GM12878 (cell line): ENCODE results near the gene RFC4. TPM values are rescaled to one million over a fixed set of nuclear protein-coding genes. Genes with fewer than 3 reads are reported as not detected.

Experiments
- ATAC-seq: fragments of 200-7000 bp; cut with Tn5 transposase; 3 replicates; pipeline ENCODE4 v1.9.1; 2020; ENCODE audit warnings: mild to moderate bottlenecking, moderate library complexity
- BruUV-seq: library from RNA; stranded (reverse); fragments of 400-500 nt; replicated peaks from 2 replicates; lab custom pipeline; 2021; lab: Mats Ljungman, UMichigan
- CTCF ChIA-PET: fragments of 300-600 bp; sonication (Branson Sonifier 250); formaldehyde crosslinking; extraction: SDS; loops from one replicate; lab custom pipeline; 2021; ENCODE audit warnings: inconsistent platforms; lab: Yijun Ruan, JAX
- POLR2A ChIA-PET: fragments of 350-600 bp; formaldehyde crosslinking; extraction: SDS; loops from one replicate; lab custom pipeline; 2021; ENCODE audit warnings: inconsistent platforms; lab: Charles Lee
- RAD21 ChIA-PET: fragments of 300-600 bp; sonication (Branson Sonifier 250); formaldehyde crosslinking; loops from one replicate; lab custom pipeline; 2023; ENCODE audit warnings: antibody characterized with exemption; ENCODE audit not compliant: unreplicated experiment; lab: Charles Lee
- SMC1A ChIA-PET: fragments of 300-600 bp; sonication (Branson Sonifier 250); formaldehyde crosslinking; loops from one replicate; lab custom pipeline; 2023; ENCODE audit not compliant: unreplicated experiment, uncharacterized antibody; lab: Charles Lee
- DNase-seq: peaks from one replicate; pipeline ENCODE4 v3.0.0-alpha.2; 2011; ENCODE audit warnings: low read depth, low spot score
- FAIRE-seq: peaks from 3 replicates; lab custom pipeline; 2011; peaks lifted over from hg19 to GRCh38; lab: Jason Lieb, UNC
- H2AFZ ChIP-seq: 2 replicates; pipeline ENCODE4 v1.6.0; 2011; ENCODE audit warnings: low read depth, low read length, control low read depth; ENCODE audit not compliant: control insufficient read depth
- H3K27ac ChIP-seq: 2 replicates; pipeline ENCODE4 v1.5.1; 2011; ENCODE audit warnings: control low read depth; ENCODE audit not compliant: control insufficient read depth, insufficient read depth
- H3K27me3 ChIP-seq, 2 experiments: replicated peaks in 1 of 2; 2 replicates each; pipeline versions ENCODE4 v1.6.0 to v1.6.1; 2011; ENCODE audit warnings: low read length in 1 of 2; ENCODE audit not compliant: control insufficient read depth in 2 of 2, insufficient read depth in 2 of 2
- H3K36me3 ChIP-seq, 2 experiments: 2 replicates each; pipeline ENCODE4 v1.5.1; 2011; ENCODE audit warnings: low read length in 1 of 2; ENCODE audit not compliant: control insufficient read depth in 2 of 2, insufficient read depth in 2 of 2
- H3K4me1 ChIP-seq: 2 replicates; pipeline ENCODE4 v1.6.1; 2011; ENCODE audit warnings: mild to moderate bottlenecking, low read length, moderate library complexity, mixed read lengths; ENCODE audit not compliant: control insufficient read depth, insufficient read depth
- H3K4me2 ChIP-seq: 2 replicates; pipeline ENCODE4 v1.6.0; 2011; ENCODE audit warnings: control low read depth; ENCODE audit not compliant: control insufficient read depth, insufficient read depth
- H3K4me3 ChIP-seq: fragments of 200-600 bp; sonication (generic); 2 replicates; pipeline ENCODE4 v1.5.1; 2016
- H3K79me2 ChIP-seq: 2 replicates; pipeline ENCODE4 v1.6.0; 2011; ENCODE audit warnings: low read length; ENCODE audit not compliant: control insufficient read depth, insufficient read depth
- H3K9ac ChIP-seq: 2 replicates; pipeline ENCODE4 v1.8.0; 2011; ENCODE audit warnings: low read length, control low read depth, mixed read lengths; ENCODE audit not compliant: control insufficient read depth, insufficient read depth
- H3K9me3 ChIP-seq: replicated peaks from 3 replicates; pipeline ENCODE4 v1.5.1; 2011; ENCODE audit warnings: mild to moderate bottlenecking, low read length; ENCODE audit not compliant: control insufficient read depth, insufficient read depth
- H4K20me1 ChIP-seq: 2 replicates; pipeline ENCODE4 v1.6.0; 2011; ENCODE audit not compliant: control insufficient read depth, insufficient read depth
- NR2C1 ChIP-seq: fragments of 450-650 bp; IDR thresholded peaks from 2 replicates; pipeline ENCODE4 v1.6.1; 2017; ENCODE audit warnings: antibody characterized with exemption, mild to moderate bottlenecking, moderate library complexity
- TCF7 ChIP-seq: IDR thresholded peaks from 2 replicates; pipeline ENCODE4 v1.6.1; 2014; ENCODE audit warnings: antibody characterized with exemption, borderline replicate concordance
- ZNF207 ChIP-seq: fragments of 450-650 bp; IDR thresholded peaks from 2 replicates; pipeline ENCODE4 v1.6.1; 2014; ENCODE audit warnings: antibody characterized with exemption, mild to moderate bottlenecking, borderline replicate concordance
- WGBS: methylation state at CpG from one replicate; pipeline ENCODE4 v1.1.6; 2016; ENCODE audit warnings: low lambda C conversion rate; ENCODE audit not compliant: insufficient replicate concordance, insufficient coverage; ENCODE audit errors: missing lambda C conversion rate; 5-methylcytosine and 5-hydroxymethylcytosine counted together
- in situ Hi-C: fragments of 300-500 bp; cut with MboI; formaldehyde crosslinking; loops from 9 replicates; pipeline ENCODE4 v1.14.3; 2018; ENCODE audit warnings: mixed read lengths
- intact Hi-C: fragments of 100-400 bp; cut with micrococcal nuclease; formaldehyde crosslinking; loops from one replicate; pipeline ENCODE4 v1.14.2; 2022; ENCODE audit not compliant: unreplicated experiment
- polyA plus RNA-seq, 11 experiments: library from polyadenylated mRNA; depleted of rRNA in 4 of 11; unstranded in 6 of 11; stranded (reverse) in 5 of 11; fragments of >200 nt; fragmentation: Nextera tagmentation in 4 of 11; fragmentation: Illumina TruSeq in 1 of 11; extraction: Ambion mirVana in 4 of 11; extraction: Trizol in 1 of 11; gene quantifications; 1 replicate in 1 of 11; 2 replicates in 10 of 11; pipeline versions ENCODE4 v1.2.1 to v1.2.3, GENCODE V29; 2011 to 2016; ENCODE audit warnings: inconsistent platforms in 2 of 11, missing spikeins in 2 of 11, low read depth in 1 of 11
- total RNA-seq, 4 experiments: library from RNA; depleted of rRNA in 3 of 4; stranded (reverse); fragments of >200 nt in 3 of 4; fragmentation: Illumina TruSeq in 1 of 4; extraction: Trizol in 1 of 4; gene quantifications; 2 replicates each; pipeline versions ENCODE4 v1.2.1 to v1.2.3, GENCODE V29; 2013 to 2021
- TF ChIP-seq, protein P1 (sequence below): fragments of 150-350 bp; IDR thresholded peaks from 2 replicates; pipeline ENCODE4 v1.6.1; 2016; ENCODE audit warnings: low read depth, low read length

The RFC4 gene
- total and polyA plus RNA-seq, 10 of the 15 experiments (the other 5 are each of a cell fraction or from before 2014, with no cell fraction given), result 49.1 to 144 (median 112) TPM

DNA sequence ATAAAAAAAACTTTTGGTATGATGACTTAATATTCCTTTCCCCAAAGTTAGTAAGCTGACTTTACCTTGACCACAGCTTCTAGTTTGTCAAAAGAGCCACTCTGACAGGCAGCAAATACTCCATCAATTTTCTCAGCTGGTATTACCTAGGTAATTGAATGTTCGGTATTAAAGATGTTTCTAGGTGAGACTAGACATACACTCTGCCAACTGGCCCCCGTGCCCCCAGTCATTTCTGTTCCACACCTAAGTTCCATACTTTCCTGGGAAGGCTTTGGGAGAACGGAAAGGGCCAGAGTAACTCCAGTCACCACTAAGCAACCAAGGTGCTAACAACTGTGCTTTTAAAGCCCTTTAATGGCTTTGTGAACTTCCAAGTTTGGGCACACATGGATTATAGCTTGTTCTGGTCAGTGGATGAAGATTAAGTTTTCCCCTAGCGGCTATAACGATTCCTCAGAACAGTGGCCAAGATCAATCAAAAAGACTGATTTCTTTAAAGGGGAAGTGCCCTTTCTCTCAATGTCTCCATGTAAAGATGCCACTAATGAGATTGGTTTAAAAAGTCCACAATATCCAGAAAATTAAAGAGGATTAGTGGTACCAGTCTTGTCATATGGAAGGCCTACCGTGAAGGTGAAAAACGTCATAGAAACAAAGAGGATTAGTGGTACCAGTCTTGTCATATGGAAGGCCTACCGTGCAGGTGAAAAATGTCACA is 15.9 kb downstream of the RFC4 start (continued):
- TF ChIP-seq, protein P1, sequence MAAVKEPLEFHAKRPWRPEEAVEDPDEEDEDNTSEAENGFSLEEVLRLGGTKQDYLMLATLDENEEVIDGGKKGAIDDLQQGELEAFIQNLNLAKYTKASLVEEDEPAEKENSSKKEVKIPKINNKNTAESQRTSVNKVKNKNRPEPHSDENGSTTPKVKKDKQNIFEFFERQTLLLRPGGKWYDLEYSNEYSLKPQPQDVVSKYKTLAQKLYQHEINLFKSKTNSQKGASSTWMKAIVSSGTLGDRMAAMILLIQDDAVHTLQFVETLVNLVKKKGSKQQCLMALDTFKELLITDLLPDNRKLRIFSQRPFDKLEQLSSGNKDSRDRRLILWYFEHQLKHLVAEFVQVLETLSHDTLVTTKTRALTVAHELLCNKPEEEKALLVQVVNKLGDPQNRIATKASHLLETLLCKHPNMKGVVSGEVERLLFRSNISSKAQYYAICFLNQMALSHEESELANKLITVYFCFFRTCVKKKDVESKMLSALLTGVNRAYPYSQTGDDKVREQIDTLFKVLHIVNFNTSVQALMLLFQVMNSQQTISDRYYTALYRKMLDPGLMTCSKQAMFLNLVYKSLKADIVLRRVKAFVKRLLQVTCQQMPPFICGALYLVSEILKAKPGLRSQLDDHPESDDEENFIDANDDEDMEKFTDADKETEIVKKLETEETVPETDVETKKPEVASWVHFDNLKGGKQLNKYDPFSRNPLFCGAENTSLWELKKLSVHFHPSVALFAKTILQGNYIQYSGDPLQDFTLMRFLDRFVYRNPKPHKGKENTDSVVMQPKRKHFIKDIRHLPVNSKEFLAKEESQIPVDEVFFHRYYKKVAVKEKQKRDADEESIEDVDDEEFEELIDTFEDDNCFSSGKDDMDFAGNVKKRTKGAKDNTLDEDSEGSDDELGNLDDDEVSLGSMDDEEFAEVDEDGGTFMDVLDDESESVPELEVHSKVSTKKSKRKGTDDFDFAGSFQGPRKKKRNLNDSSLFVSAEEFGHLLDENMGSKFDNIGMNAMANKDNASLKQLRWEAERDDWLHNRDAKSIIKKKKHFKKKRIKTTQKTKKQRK, result no peak
- no peak for TF ChIP-seq ZNF207

DNA sequence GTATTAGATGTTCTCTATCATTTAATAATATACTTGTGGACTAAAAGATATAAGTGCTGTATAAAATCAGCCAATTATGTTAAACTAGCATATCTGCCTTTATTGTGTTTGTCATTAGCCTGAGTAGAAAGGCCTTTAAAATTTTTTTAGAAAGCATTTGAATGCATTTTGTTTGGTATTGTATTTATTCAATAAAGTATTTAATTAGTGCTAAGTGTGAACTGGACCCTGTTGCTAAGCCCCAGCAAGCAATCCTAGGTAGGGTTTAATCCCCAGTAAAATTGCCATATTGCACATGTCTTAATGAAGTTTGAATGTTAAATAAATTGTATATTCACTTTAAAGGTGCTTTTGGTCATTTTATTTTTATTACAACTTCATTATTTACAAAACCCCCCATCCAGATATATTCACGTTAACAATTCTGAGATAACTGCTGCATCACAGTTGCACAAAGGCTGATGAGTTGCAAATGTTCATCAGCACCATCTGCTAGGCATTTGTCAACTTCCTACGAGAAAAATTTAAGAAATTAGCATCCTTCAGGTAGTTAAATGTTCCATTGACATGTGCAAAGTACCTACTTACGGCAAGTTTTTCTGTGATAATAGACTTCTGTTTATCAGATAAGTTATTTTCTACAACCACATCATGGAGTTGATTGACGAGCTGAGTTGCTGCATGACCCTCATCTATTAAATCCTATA is 16.6 kb downstream of the RFC4 start:
- SMC1A ChIA-PET, result interaction anchor here (1.1 to 1.4 kb wide), 2 partner anchors 9 to 15 kb away, joined by 5 to 7 read pairs; no protein-coding TSS in a partner anchor
- H3K4me1 ChIP-seq, result no peaks in the 10 kb centered on the region
- WGBS, result 2% methylated on average over 4 of the region's 4 CpGs
- in situ Hi-C loops (loop anchor here (25.0 kb wide), 1 partner anchor 852 kb away; the partner anchor contains the start of gene TRA2B), intact Hi-C loops (loop anchor here (10.0 kb wide), 1 partner anchor 235 kb away; no protein-coding TSS in a partner anchor)
- RAD21 ChIA-PET, result interaction anchor here (1.1 kb wide), 1 partner anchor 242 kb away, joined by 3 read pairs; no protein-coding TSS in a partner anchor
- POLR2A ChIA-PET, result interaction anchor here (1.4 kb wide), 1 partner anchor 17 kb away, joined by 5 read pairs; no protein-coding TSS in a partner anchor
- H3K27ac ChIP-seq, result no peak overlapping the region
- peaks cover 43% of the 10 kb centered on the region for H3K79me2 ChIP-seq
- H4K20me1 ChIP-seq, result peaks cover 16% of the 10 kb centered on the region; the same call in 1 of the 2 replicates
- H3K4me3 ChIP-seq, result no peak overlapping the region
- H3K27me3 ChIP-seq, result no peaks in the 10 kb centered on the region
- ATAC-seq (peak; percentile 1; the same call in 1 of the 3 replicates), FAIRE-seq (no peak), DNase-seq (no peak)
- H3K9me3 ChIP-seq, result no peaks in the 10 kb centered on the region; the same call in 2 of the 3 replicates
- BruUV-seq, result no TSS peak
- peaks cover 21 to 49% of the 10 kb centered on the region in 2 experiments for H3K36me3 ChIP-seq
- TF ChIP-seq TCF7 (0 out of 2 replicates have a peak, but pooled peaks have one; percentile 18), NR2C1 (no peak)
- no peak overlapping the region for H2AFZ ChIP-seq
- CTCF ChIA-PET, result interaction anchor here (0.9 kb wide), 1 partner anchor 9 kb away, joined by 3 read pairs; no protein-coding TSS in a partner anchor
- no peak overlapping the region for H3K9ac ChIP-seq
- H3K4me2 ChIP-seq, result no peak overlapping the region
